Bronchial epithelial cell (primary cell): Measurements from ENCODE around the gene CFAP157. TPM values are rescaled to one million over a fixed set of nuclear protein-coding genes. Genes with fewer than 3 reads are reported as not detected.
A peak's percentile ranks its signal among the peaks of the same experiment; 100 is the strongest.

ENCODE experiments used
- DNase-seq: peaks from one replicate; pipeline ENCODE4 v3.0.0-alpha.2; 2010; ENCODE audit warnings: low read depth
- FAIRE-seq: peaks from 2 replicates; lab custom pipeline; 2011; peaks lifted over from hg19 to GRCh38; lab: Jason Lieb, UNC
- H3K27me3 ChIP-seq: 2 replicates; pipeline ENCODE4 v1.5.1; 2011; ENCODE audit warnings: low read length; ENCODE audit not compliant: control insufficient read depth, insufficient read depth
- H3K36me3 ChIP-seq: 2 replicates; pipeline ENCODE4 v1.5.1; 2011; ENCODE audit warnings: low read length; ENCODE audit not compliant: control insufficient read depth, insufficient read depth
- H3K4me3 ChIP-seq: 2 replicates; pipeline ENCODE4 v1.5.1; 2011; ENCODE audit warnings: mild to moderate bottlenecking, low read depth, low read length, control low read depth
- total RNA-seq: library from RNA; depleted of rRNA; stranded (reverse); fragments of >200 nt; gene quantifications from 2 replicates; pipeline ENCODE4 v1.2.1, GENCODE V29; 2014
- TF ChIP-seq, protein P1 (sequence below): IDR thresholded peaks from 2 replicates; pipeline ENCODE4 v1.5.1; 2011; ENCODE audit warnings: mild to moderate bottlenecking, moderate library complexity, low read length, control low read depth, inconsistent platforms; ENCODE audit not compliant: insufficient read depth, severe bottlenecking

The CFAP157 gene
- total RNA-seq, 1 donor from 2014 or later = not detected

DNA sequence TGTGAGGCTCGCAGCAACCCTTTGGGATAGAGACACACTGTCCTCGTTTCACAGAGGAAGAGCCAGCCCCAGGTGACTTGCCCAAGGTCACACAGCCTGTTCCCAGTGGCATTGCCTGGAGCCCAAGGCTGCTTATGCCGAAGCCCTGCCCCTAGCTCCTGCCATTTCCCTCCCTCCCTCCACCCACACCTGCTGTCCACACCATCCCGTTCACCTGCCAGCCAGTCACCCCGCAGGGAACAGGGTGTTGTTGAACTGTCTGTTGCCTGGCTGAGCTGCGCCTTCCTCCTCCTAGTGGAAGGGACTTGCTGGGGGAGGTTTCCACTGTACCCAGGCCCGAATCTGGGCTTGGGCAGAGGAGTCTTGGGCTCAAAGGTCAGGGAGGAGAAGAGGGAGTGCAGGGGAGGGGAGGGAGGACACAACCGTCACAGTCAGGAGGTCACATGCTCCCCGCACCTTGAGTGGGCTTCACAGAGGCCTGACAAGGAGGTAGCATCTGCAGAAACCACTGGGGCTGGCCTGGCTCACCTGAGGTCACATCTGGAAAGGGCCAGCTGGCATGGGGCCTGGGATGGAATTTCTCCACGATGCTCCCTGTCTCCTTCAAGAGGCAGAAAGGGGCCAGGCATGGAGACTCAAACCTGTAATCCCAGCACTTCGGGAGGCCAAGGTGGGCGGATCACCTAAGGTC lies 15.4 kb downstream of the CFAP157 start:
- no peak overlapping the region for H3K4me3 ChIP-seq
- no peaks in the 10 kb centered on the region for H3K36me3 ChIP-seq
- TF ChIP-seq, protein P1, sequence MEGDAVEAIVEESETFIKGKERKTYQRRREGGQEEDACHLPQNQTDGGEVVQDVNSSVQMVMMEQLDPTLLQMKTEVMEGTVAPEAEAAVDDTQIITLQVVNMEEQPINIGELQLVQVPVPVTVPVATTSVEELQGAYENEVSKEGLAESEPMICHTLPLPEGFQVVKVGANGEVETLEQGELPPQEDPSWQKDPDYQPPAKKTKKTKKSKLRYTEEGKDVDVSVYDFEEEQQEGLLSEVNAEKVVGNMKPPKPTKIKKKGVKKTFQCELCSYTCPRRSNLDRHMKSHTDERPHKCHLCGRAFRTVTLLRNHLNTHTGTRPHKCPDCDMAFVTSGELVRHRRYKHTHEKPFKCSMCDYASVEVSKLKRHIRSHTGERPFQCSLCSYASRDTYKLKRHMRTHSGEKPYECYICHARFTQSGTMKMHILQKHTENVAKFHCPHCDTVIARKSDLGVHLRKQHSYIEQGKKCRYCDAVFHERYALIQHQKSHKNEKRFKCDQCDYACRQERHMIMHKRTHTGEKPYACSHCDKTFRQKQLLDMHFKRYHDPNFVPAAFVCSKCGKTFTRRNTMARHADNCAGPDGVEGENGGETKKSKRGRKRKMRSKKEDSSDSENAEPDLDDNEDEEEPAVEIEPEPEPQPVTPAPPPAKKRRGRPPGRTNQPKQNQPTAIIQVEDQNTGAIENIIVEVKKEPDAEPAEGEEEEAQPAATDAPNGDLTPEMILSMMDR = no peak
- H3K27me3 ChIP-seq = no peaks in the 10 kb centered on the region
- no peak for DNase-seq
- FAIRE-seq = no peak

DNA sequence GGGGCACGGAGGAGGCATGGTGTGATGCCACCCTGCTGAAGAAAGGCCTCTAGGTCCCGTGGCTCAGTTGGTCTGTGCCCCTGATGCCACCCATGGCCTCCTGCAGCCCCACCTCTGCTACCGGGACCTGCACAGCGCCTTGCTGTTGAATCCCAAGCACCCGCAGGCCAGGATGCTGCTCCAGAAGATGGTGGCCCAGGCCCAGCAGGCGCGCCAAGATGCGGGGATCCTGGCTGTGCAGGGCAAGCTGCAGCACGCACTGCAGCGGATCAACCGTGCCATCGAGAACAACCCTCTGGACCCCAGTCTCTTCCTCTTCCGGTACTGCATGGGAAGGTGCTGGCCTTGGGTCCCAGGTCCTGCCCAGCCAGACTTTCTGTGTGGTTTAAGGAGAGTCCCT lies 16.2 kb downstream of the CFAP157 start:
- no peaks in the 10 kb centered on the region for H3K27me3 ChIP-seq
- FAIRE-seq (no peak), DNase-seq (no peak)
- no peaks in the 10 kb centered on the region for H3K36me3 ChIP-seq
- no peak overlapping the region for H3K4me3 ChIP-seq
- TF ChIP-seq, protein P1 = no peak

DNA sequence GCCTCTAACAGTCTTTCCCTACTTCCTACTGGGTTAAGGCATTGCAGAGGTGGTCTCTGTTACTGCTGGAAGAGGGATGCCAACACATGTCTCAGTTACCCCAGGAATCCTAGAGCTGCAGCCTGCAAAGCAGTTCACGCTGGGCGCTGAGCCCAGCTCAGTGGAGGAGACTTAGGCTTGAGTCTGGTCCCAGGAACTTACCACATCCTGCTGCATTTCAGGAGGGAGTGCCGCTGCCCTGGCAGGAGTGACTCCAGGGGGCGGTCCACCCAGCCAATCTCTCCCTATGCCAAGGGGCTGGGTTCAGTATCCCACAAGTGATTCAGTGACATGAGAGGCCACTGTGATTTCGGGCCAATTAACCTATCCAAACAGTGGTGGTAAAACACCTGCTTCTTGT lies 16.7 kb downstream of the CFAP157 start:
- H3K4me3 ChIP-seq = no peak overlapping the region
- H3K36me3 ChIP-seq = no peaks in the 10 kb centered on the region
- TF ChIP-seq, protein P1 = no peak
- peak; percentile 44 for DNase-seq
- no peaks in the 10 kb centered on the region for H3K27me3 ChIP-seq
- FAIRE-seq = no peak

DNA sequence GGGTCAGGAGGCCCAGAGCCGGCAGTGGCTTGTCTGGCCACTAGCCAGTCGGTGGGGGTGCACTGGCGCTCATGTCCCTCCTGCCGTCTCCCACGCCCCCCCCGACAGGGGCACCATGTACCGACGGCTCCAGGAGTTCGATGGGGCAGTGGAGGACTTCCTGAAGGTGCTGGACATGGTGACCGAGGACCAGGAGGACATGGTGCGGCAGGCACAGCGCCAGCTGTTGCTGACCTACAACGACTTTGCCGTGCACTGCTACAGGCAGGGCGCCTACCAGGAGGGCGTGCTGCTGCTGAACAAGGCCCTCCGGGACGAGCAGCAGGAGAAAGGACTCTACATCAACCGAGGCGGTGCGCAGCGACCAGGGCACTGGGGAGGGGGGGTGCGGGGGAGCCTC lies 17.2 kb downstream of the CFAP157 start:
- Histone ChIP-seq H3K4me3 (no peak overlapping the region), H3K36me3 (no peaks in the 10 kb centered on the region), H3K27me3 (no peaks in the 10 kb centered on the region)
- TF ChIP-seq, protein P1 = no peak
- FAIRE-seq = no peak
- DNase-seq = no peak

DNA sequence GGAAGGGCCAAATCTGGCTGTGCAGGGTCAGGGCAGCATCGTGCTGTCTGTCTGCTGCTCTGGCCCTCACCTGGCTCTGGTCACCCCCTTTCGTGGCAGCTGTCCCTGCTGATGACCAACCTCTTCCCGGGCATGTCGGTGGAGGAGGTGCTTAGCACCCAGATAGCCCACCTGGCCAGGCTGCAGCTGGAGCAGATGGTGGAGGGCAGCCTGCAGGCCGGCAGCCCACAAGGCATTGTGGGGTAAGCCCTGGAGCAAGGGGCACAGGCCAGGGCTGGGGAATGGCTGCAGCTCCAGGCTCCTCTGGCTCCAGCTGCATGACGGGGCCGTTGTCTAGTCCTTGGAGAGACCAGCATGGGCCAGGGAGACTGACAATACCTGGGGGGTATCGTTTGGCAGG lies 20.1 kb downstream of the CFAP157 start:
- no peak for DNase-seq
- Histone ChIP-seq H3K36me3 (no peaks in the 10 kb centered on the region), H3K27me3 (no peaks in the 10 kb centered on the region), H3K4me3 (no peak overlapping the region)
- TF ChIP-seq, protein P1 = no peak
- FAIRE-seq = no peak

DNA sequence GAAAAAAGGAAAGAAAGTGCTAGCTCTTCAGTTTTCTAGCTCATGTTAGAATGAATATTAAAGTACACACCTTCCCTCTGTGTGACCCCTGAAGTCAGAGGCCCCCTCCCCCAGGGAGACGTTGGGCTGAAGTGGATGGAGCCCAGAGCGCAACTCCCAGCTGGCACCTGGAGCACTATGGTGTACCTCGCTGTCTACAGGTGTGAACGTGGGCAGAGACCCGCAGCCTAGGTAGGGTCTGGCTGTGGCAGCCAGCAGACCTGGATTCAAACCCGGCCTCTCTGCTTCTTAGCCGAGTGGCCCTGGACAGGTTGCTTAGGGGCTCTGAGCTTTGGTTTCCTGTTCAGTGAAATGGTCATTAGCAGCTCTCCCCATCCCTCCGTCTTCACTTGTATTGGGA lies 22.0 kb downstream of the CFAP157 start:
- TF ChIP-seq, protein P1 = no peak
- DNase-seq = no peak
- no peak for FAIRE-seq

More for the DNA sequence above, 22.0 kb downstream of the CFAP157 start:
- Histone ChIP-seq H3K27me3 (no peaks in the 10 kb centered on the region), H3K36me3 (peaks cover 1% of the 10 kb centered on the region), H3K4me3 (no peak overlapping the region)
